Heart left ventricle (tissue), 13 donors: ENCODE measurements around the gene SENP8.

Experiments
- POLR2A ChIP-seq, 2 donors: fragments of 450-650 bp; IDR thresholded peaks; one replicate each; pipeline ENCODE4 v1.6.1; 2017; ENCODE audit warnings: antibody characterized with exemption in 2 of 2, mild to moderate bottlenecking in 2 of 2, moderate library complexity in 2 of 2
- TF ChIP-seq, protein P1 (sequence below), 12 donors: fragments of 200-600 bp; sonication (generic) in 4 of 12; IDR thresholded peaks; one replicate each; pipeline versions ENCODE4 v1.5.0 to v1.8.0; 2018 to 2022; ENCODE audit warnings: antibody characterized with exemption in 12 of 12, mild to moderate bottlenecking in 5 of 12
- donor health status: ischemic (EF 13 %, LVEDD 7.1; RV severe dilation, severe dysfunction).
- donor health status: DM: no; HTN: yes; CAD: no.
- donor health status: DM: no; HTN: no; CAD: no.
- donor health status: ischemic (EF 25% LVEDD 6.9; RV normal size, moderate dysfunction).
- donor health status: ischemic (EF 25% LVEDD 5.7; RV mildly dilated, moderate dysfunction).
- donor health status: ischemic (EF 35%, LVEDD 5.7; RV mildly dilated, moderate dysfunction).
- donor health status: nonischemic (EF 11% LVEDD 7.7; RV severe dilation, severe dysfunction).
- donor health status: DM: yes; HTN: yes; CAD: no.
- donor health status: PGD.
- donor health status: ischemic (EF 29% LVEDD 5.4; RV normal size, mild dysfunction).
- donor health status: nonischemic (EF 23%, LVEDD 6.1; RV moderate dilation, normal function).

DNA sequence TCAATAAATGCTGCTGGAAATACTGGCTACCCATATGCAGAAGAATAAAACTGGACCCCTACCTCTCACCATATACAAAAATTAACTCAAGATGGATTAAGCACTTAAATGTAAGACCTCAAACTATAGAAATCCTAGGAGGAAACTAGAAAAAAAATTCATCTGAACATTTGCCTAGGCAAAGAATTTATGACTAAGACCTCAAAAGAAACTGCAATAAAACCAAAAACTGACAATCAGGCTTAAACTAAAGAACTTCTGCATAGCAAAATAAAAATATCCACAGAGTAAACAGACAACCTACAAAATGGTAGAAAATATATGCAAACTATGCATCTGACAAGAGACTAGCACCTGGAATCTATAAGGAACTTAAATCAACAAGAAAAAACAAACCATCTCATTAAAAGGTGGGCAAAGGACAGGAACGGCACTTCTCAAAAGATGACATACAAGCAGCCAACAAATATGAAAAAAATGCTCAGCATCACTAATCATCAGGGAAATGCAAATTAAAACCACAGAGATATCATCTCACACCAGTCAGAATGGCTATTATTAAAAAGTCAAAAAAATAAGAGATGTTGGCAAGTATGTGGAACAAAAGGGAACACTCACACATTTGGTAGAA is 47.3 kb upstream of the SENP8 start:
- TF ChIP-seq, protein P1, sequence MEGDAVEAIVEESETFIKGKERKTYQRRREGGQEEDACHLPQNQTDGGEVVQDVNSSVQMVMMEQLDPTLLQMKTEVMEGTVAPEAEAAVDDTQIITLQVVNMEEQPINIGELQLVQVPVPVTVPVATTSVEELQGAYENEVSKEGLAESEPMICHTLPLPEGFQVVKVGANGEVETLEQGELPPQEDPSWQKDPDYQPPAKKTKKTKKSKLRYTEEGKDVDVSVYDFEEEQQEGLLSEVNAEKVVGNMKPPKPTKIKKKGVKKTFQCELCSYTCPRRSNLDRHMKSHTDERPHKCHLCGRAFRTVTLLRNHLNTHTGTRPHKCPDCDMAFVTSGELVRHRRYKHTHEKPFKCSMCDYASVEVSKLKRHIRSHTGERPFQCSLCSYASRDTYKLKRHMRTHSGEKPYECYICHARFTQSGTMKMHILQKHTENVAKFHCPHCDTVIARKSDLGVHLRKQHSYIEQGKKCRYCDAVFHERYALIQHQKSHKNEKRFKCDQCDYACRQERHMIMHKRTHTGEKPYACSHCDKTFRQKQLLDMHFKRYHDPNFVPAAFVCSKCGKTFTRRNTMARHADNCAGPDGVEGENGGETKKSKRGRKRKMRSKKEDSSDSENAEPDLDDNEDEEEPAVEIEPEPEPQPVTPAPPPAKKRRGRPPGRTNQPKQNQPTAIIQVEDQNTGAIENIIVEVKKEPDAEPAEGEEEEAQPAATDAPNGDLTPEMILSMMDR (IDR thresholded peaks at IDR 0.05) = no peak
- TF ChIP-seq POLR2A (IDR thresholded peaks at IDR 0.05) = no peak
